ENCODE results near the gene EPS8L1.

The EPS8L1 gene

GRCh38 chr19:55080968-55081769, 5.5 kb downstream of the EPS8L1 start:
- DNase-seq: peak; percentile 77

DNA sequence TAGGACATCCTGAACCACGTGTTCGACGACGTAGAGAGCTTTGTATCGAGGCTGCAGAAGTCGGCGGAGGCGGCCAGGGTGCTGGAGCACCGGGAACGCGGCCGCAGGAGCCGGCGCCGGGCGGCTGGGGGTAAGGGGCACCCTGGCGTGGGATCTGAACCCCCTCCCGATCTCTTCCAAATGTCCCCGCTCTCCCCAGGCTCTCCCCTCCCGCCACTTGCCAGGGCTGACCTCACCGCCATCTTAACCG, 6.0 kb downstream of the EPS8L1 start:
- no peak for DNase-seq

DNA sequence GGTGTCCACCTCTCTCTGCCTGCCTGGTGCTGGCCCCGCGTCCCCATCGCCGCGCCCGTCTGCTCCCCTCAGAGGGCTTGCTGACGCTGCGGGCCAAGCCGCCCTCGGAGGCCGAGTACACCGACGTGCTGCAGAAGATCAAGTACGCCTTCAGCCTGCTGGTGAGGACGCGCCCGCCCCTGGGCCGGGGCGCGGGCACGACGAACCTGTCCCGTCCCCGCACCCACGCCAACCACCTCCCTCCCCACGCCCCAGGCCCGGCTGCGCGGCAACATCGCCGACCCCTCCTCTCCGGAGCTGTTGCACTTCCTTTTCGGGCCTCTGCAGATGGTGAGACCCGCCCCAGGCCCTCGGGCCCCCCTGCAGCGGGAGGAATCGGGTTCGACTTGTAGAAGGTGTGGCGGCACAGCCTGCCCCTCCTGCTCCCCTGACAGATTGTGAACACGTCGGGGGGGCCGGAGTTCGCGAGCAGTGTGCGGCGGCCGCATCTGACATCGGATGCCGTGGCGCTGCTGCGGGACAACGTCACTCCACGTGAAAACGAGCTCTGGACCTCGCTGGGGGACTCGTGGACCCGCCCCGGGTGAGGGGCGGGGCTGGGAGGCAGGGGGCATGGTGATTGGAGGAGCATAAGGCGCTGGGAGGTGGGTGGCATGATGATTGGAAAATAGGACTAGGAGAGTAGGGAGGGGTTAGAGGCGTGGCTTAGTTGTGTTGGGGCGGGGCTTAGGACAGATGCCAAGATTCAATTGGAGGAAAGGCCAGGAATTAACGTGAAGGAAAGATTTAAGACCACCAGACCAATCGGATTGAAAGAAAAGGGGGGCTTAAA, 6.6 kb downstream of the EPS8L1 start:
- DNase-seq: peak; percentile 46

- DNase-seq: no peak
These were observed 7.6 kb downstream of the EPS8L1 start for GRCh38 chr19:55083004-55083850.

DNA sequence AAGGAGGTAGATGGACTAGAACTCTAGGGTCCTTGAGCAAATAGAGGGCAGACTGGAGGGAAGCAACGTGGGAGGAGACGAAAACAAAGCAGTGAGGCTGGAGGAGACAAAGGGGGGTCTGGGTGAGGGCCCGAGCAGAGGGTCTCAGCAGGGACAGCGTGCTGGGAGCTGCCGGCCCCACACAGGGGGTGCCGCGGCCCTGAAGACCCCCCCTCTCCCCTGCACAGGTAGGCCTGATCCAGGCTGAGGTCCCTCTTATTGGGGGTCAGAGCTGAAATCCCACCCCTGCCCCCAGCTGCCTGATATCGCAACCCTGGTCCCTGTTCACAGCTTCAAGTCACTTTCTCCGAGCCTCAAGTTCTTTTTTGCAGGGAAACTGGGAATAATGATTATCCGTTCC, 8.7 kb downstream of the EPS8L1 start:
- no peak for DNase-seq

DNA sequence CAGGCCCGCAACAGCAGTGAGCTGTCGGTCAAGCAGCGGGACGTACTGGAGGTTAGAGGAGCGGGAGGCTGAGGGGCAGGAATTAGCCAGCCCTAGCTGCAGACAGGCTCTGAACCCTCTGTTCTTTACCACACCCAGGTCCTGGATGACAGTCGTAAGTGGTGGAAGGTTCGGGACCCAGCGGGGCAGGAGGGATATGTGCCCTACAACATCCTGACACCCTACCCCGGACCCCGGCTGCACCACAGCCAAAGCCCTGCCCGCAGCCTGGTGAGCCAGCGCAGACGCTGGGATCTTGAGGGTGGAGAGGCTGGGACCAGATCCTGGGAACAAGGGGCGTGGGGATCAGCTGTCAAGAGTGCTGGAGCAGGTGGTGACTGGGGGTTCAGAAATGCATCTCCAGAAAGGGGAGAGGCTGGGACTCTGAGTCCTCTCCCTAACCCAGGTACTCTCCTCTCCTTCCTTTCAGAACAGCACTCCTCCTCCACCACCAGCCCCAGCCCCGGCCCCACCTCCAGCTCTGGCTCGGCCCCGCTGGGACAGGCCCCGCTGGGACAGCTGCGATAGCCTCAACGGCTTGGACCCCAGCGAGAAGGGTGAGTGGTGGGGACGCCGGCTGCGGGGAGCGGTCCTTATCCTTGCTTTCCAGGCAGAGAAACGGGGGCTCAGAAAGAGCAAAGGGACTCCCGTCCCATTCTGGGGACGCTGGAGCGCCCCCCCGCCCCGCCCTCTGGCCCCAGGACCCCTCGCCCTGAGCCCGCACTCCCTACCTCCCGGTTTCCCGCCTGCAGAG, 10.4 kb downstream of the EPS8L1 start:
- DNase-seq: no peak

- peak; percentile 36 for DNase-seq
These were observed 11.3 kb downstream of the EPS8L1 start for GRCh38 chr19:55086730-55087541.

GRCh38 chr19:55087542-55087901, 11.9 kb downstream of the EPS8L1 start:
- no peak for DNase-seq

DNA sequence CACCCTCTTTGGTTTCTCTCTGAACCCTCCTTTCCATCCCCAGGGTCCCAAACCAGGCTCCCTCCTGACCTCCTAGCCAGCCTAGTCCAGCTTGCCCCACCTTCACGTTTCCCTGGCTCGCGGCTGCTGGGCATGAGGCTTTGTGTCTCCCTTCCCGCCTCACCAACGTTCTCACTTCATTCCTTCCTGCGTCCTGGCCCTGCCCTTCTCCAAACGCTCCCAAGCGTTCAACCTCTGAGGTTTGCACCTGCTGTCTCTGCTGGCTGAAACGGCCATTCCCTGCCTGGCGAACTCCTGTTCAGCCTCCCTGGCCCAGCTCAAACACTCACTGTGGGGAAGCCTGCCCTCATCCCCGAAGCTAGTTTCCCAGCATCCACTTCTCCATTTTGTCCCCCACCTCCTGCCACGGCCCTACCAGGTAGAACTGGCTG, 12.4 kb downstream of the EPS8L1 start:
- DNase-seq: no peak

DNA sequence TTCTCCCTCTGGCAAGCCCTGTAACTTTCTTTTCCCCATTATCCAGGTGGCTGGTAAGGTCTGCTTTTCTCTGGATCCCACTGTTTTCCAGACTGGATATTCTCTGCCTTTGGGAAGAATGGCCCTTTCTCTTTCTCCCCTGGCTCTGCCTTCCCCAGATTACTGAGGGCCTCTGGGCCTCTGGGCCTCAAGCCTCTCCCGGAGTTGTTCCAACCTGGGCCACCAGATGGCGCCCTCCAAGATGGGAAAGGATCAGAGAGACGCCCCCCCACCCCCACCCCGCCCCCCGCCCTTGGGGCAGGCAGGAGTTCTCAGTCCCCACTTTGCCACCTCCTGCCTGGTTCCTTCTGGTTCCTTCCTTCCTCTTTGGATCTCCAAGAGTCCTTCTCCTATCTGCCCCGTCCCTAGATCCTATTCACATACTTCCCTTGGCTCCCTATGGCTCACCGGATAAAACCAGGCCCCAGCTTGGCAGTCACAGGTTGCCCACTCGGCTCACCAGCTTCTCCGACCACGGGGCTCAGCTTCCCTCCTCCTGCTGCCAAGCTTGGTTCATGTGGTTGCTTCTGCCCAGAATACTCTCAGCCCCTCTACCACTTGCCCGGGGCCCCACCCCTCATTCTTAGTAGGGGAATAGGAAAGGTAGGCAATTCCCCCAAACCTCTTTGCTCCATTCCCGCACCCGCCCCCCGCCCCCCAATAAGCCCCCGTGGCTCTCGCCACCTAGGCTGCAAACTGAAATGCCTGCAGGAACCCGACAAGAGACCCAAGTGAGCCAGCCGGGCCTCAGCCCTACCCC, 13.1 kb downstream of the EPS8L1 start:
- DNase-seq: peak; percentile 80

DNA sequence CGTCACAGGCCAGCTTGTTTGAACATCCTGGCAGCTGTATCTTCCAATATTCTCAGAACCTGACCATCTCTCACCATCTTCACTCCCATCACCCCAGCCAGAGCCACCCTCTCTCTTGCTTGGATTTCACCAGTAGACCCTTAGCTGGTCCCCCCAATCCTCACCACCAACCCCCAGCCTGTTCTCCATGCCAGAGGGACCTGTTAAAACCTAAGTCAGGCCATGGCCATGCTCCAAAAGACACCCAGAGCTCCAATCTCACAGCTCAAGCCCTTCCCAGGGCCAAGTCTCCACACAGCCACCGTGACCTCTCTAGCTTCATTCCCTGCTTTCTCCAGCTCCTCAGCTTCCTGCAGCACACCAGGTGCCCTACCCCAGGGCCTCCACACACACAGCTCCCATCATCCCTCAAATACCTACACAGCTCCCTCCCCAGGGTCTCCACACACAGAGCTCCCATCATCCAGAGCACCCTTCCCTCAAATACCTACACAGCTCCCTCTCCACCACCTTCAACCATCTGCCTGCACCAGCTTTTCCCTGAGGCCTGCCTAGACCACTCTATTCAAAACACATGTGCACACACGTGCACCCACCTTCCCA, 13.8 kb downstream of the EPS8L1 start:
- DNase-seq: no peak

- no peak for DNase-seq
These were observed 14.9 kb downstream of the EPS8L1 start for GRCh38 chr19:55090564-55090963.

- DNase-seq: no peak
These were observed 15.6 kb downstream of the EPS8L1 start for GRCh38 chr19:55091126-55091910.

GRCh38 chr19:55091955-55092354, 16.3 kb downstream of the EPS8L1 start:
- no peak for DNase-seq

DNA sequence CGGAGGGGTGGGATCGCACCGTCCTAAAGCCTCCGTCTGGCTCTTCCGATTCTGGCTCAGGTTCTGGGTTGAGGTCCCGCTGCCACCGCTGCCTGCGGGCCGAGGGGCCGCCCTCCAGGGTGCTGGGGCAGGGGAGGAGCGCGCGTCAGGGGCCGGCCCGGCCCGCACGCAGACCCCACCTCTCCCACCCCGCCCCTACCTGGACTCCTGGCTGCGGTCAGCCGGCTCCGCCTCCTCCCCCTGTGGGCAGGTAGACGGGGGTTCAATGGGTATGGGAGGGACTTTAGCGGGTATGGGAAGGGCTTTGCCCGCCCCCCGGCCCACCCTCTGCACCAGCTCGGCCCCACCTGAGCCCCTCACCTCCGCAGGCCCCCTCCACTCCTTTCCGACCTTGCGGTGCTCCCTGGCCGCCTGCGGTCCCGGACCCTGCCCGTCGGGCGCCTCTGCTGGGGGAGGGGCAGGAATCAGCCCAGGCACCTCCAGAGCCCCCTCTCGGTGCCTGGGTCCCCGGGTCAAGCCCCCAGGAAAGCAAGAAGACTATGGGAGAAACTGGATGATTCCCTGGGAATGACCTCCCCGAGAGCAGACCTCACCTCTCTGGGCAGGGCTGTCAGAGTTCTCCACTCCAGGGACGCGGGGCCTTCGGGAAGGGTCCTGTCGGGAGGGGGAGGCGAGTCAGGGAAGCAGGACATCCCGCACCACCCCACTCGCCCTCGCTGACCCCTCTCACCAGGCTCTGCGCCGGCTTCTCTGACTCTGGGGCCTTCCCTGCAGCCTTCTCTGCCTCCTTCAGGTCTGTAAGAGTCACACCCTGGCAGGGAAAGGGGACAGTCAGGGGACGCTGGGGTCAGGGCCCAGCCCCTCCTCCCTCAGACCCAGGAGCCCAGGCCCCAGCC, 17.0 kb downstream of the EPS8L1 start:
- DNase-seq: no peak

- no peak for DNase-seq
These were observed 19.0 kb downstream of the EPS8L1 start for GRCh38 chr19:55094456-55095259.

DNA sequence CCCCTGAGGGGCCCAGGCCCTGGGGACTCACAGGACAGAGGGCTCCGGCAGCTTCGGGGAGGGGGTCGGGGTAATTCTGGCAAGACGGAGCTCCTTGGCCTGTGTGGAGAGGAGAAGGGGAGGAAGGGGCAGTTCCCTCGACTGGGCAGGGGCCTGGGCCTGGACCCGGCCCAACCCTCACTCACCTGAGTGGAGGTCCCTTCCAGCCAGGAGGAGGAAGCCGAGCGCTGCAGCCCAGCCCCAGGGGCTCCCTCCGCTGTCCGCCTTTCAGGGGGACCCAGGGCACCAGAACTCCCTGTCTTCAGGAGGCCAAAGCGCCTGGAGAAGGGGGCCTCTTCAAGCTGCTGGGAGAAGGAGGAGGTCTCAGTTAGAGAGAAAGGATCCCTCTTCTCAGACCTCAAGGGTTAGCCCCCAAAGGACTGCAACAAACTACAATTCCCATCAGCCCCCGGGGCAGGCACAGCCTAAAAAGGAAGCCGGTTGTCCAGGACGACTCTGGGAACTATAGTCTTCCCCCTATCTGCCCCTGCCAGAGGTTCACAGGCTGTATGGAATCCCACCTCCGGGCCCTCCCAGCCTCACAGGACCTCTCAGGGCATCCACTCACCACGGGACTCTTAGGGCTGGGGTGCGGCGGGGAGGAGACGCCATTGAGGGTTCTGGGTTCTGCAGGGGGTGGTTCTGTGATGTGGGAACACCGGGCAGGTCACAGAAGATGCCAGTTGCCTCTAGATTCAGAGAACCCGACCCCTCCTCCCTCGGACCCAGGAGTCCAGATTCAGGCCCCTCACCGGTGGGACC, 19.8 kb downstream of the EPS8L1 start:
- no peak for DNase-seq
